ENCODE measurements around the gene PAPOLB. TPM values are rescaled to one million over a fixed set of nuclear protein-coding genes. Genes with fewer than 3 reads are reported as not detected.

The PAPOLB gene
- total RNA-seq, 1 experiment from 2014 or later: 0.31 TPM

DNA sequence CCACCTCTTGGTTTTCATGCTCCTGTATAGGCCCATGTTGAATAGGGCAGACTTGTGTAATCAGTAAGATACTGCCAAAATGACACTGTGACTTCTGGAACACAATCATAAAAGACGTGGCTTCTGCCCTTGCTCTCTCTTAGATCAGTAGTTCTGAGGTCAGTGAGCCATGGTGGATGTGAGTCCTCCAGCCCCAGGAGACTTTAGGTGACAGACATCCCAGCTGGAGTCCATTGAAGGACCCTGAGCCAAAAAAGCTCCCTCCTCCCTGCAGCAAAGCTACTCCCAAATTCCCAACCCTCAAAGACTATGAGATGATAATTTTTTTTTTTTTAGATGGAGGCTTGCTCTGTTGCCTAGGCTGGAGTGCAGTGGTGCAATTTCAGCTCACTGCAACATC lies 24.8 kb upstream of the PAPOLB start:
- Mint-ChIP-seq H3K36me3 (no peaks in the 10 kb centered on the region), H3K4me1 (peaks cover 13% of the 10 kb centered on the region), H3K4me3 (no peak overlapping the region), H3K27ac (no peak overlapping the region), H3K9me3 (no peaks in the 10 kb centered on the region), H3K27me3 (ENCODE audit: low read depth) (peaks cover 14% of the 10 kb centered on the region)
- POLR2A ChIA-PET: no interaction called here
- no peak for ATAC-seq
- TF ChIP-seq, protein P1, sequence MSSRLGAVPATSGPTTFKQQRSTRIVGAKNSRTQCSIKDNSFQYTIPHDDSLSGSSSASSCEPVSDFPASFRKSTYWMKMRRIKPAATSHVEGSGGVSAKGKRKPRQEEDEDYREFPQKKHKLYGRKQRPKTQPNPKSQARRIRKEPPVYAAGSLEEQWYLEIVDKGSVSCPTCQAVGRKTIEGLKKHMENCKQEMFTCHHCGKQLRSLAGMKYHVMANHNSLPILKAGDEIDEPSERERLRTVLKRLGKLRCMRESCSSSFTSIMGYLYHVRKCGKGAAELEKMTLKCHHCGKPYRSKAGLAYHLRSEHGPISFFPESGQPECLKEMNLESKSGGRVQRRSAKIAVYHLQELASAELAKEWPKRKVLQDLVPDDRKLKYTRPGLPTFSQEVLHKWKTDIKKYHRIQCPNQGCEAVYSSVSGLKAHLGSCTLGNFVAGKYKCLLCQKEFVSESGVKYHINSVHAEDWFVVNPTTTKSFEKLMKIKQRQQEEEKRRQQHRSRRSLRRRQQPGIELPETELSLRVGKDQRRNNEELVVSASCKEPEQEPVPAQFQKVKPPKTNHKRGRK (CRISPR knock-in tag; IDR thresholded peaks at IDR 0.05; ENCODE audit: borderline replicate concordance): no peak
- TF ChIP-seq ZNF219 (CRISPR knock-in tag; IDR thresholded peaks at IDR 0.05; ENCODE audit: borderline replicate concordance) (no peak), ZNF416 (CRISPR knock-in tag; IDR thresholded peaks at IDR 0.05) (no peak), CREM (CRISPR knock-in tag; IDR thresholded peaks at IDR 0.05) (no peak)
- CTCF ChIA-PET: interaction anchor here (5.5 kb wide), 1 partner anchor 94 kb away, joined by 72 read pairs; no protein-coding TSS in a partner anchor
- no peak for DNase-seq (ENCODE audit: low spot score)

DNA sequence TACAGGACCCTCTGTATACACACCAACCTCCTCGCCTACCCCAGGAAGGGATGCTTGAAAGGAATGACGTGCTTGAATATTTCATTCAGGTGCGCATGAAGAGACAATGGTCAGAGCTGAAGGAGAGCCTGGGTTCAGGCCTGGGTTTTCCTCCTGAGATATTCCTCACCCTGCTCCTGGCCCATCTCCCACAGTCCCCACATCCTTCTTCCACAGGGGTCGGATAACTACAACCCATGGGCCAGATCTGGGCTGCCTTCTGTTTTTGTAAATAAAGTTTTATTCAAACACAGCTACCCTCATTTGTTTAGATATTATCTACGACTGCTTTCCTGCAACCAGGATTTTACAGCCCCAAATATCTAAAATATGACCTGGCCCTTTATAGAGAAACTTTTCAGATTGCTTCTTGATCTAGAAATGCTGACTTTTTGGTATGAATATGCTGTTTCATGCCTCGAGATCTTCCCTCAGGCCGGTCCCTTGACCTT lies 23.5 kb upstream of the PAPOLB start:
- peaks cover 13% of the 10 kb centered on the region for H3K4me1 Mint-ChIP-seq
- CTCF ChIA-PET: interaction anchor here (3.6 to 5.5 kb wide), 2 partner anchors 40 to 93 kb away, joined by 41 to 72 read pairs; no protein-coding TSS in a partner anchor
- no peak overlapping the region for H3K4me3 Mint-ChIP-seq
- H3K27ac Mint-ChIP-seq: no peak overlapping the region
- no peak for TF ChIP-seq GABPB1 (CRISPR knock-in tag; IDR thresholded peaks at IDR 0.05)
- TF ChIP-seq ZNF121 (CRISPR knock-in tag; IDR thresholded peaks at IDR 0.05): no peak
- TF ChIP-seq FOXJ3 (CRISPR knock-in tag; IDR thresholded peaks at IDR 0.05; ENCODE audit: borderline replicate concordance): no peak
- no peak for TF ChIP-seq ZNF416 (CRISPR knock-in tag; IDR thresholded peaks at IDR 0.05)
- TF ChIP-seq SOX15 (CRISPR knock-in tag; IDR thresholded peaks at IDR 0.05): no peak
- no peak for TF ChIP-seq ZBTB21 (CRISPR knock-in tag; IDR thresholded peaks at IDR 0.05; ENCODE audit: borderline replicate concordance)
- no peak for TF ChIP-seq ESRRA (CRISPR knock-in tag; IDR thresholded peaks at IDR 0.05; ENCODE audit: borderline replicate concordance)
- TF ChIP-seq TCF7 (CRISPR knock-in tag; IDR thresholded peaks at IDR 0.05; ENCODE audit: low read depth): no peak
- no peak for TF ChIP-seq SMAD3 (CRISPR knock-in tag; IDR thresholded peaks at IDR 0.05; ENCODE audit: borderline replicate concordance)
- TF ChIP-seq CREM (CRISPR knock-in tag; IDR thresholded peaks at IDR 0.05): no peak
- TF ChIP-seq CREB1 (CRISPR knock-in tag; IDR thresholded peaks at IDR 0.05): no peak
- TF ChIP-seq, protein P2, sequence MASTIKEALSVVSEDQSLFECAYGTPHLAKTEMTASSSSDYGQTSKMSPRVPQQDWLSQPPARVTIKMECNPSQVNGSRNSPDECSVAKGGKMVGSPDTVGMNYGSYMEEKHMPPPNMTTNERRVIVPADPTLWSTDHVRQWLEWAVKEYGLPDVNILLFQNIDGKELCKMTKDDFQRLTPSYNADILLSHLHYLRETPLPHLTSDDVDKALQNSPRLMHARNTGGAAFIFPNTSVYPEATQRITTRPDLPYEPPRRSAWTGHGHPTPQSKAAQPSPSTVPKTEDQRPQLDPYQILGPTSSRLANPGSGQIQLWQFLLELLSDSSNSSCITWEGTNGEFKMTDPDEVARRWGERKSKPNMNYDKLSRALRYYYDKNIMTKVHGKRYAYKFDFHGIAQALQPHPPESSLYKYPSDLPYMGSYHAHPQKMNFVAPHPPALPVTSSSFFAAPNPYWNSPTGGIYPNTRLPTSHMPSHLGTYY (CRISPR knock-in tag; IDR thresholded peaks at IDR 0.05): no peak
- TF ChIP-seq OVOL2 (CRISPR knock-in tag; IDR thresholded peaks at IDR 0.05; ENCODE audit: borderline replicate concordance): no peak
- TF ChIP-seq ETV6 (CRISPR knock-in tag; IDR thresholded peaks at IDR 0.05): no peak
- no peak for TF ChIP-seq IRF2 (CRISPR knock-in tag; IDR thresholded peaks at IDR 0.05; ENCODE audit: borderline replicate concordance, low read depth)
- TF ChIP-seq NR2C2 (CRISPR knock-in tag; IDR thresholded peaks at IDR 0.05): no peak
- TF ChIP-seq, protein P3, sequence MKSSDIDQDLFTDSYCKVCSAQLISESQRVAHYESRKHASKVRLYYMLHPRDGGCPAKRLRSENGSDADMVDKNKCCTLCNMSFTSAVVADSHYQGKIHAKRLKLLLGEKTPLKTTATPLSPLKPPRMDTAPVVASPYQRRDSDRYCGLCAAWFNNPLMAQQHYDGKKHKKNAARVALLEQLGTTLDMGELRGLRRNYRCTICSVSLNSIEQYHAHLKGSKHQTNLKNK (CRISPR knock-in tag; IDR thresholded peaks at IDR 0.05): no peak
- no peak for TF ChIP-seq MYBL2 (CRISPR knock-in tag; IDR thresholded peaks at IDR 0.05)
- H3K27me3 Mint-ChIP-seq (ENCODE audit: low read depth): peaks cover 12% of the 10 kb centered on the region; the same call in 1 of the 2 replicates
- DNase-seq (ENCODE audit: low spot score): no peak
- POLR2A ChIA-PET: no interaction called here
- H3K36me3 Mint-ChIP-seq: no peaks in the 10 kb centered on the region
- no peaks in the 10 kb centered on the region for H3K9me3 Mint-ChIP-seq
- ATAC-seq: no peak

DNA sequence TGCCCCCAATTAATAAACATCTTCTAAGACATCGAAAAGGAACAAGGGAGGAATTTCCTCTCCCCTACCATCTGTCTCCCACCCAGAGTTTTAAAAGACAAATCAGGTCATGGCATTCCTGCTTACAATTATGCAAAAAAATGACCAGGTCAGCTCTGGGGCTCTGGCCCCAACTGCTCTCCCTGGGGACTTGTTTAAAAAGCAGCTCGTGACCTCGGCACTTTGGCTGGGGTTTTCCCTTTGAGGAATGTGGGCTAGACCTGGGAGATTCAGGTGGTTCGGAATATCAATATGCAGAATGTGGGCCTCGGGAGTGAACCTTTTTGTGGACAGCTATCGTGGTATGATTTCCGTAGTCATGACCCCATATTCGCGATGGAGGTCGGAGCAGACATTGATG lies 22.3 kb upstream of the PAPOLB start:
- ChIA-PET CTCF (interaction anchor here (0.7 to 5.5 kb wide), 47 partner anchors 8 to 593 kb away, joined by 3 to 83 read pairs (median 5); partner anchors contain the start of genes AP5Z1, MMD2, PAPOLB and RBAK), POLR2A (interaction anchor here (1.0 kb wide), 1 partner anchor 177 kb away, joined by 3 read pairs; no protein-coding TSS in a partner anchor)
- Mint-ChIP-seq H3K27me3 (ENCODE audit: low read depth) (peaks cover 12% of the 10 kb centered on the region; the same call in 1 of the 2 replicates), H3K4me1 (peaks cover 13% of the 10 kb centered on the region), H3K27ac (no peak overlapping the region), H3K9me3 (no peaks in the 10 kb centered on the region), H3K36me3 (no peaks in the 10 kb centered on the region), H3K4me3 (no peak overlapping the region)
- ATAC-seq: no peak
- DNase-seq (ENCODE audit: low spot score): no peak
- TF ChIP-seq HMGA2 (CRISPR knock-in tag; IDR thresholded peaks at IDR 0.05): no peak
- no peak for TF ChIP-seq NR1H2 (CRISPR knock-in tag; IDR thresholded peaks at IDR 0.05)
- TF ChIP-seq GRHL2 (CRISPR knock-in tag; IDR thresholded peaks at IDR 0.05; ENCODE audit: insufficient replicate concordance, severe bottlenecking): no peak
- TF ChIP-seq TEAD1 (CRISPR knock-in tag; IDR thresholded peaks at IDR 0.05): no peak
- TF ChIP-seq, protein P4, sequence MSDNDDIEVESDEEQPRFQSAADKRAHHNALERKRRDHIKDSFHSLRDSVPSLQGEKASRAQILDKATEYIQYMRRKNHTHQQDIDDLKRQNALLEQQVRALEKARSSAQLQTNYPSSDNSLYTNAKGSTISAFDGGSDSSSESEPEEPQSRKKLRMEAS (CRISPR knock-in tag; IDR thresholded peaks at IDR 0.05): no peak
- no peak for TF ChIP-seq PRRX2 (CRISPR knock-in tag; IDR thresholded peaks at IDR 0.05)
- no peak for TF ChIP-seq NFE2L1 (CRISPR knock-in tag; IDR thresholded peaks at IDR 0.05)
- TF ChIP-seq, protein P5, sequence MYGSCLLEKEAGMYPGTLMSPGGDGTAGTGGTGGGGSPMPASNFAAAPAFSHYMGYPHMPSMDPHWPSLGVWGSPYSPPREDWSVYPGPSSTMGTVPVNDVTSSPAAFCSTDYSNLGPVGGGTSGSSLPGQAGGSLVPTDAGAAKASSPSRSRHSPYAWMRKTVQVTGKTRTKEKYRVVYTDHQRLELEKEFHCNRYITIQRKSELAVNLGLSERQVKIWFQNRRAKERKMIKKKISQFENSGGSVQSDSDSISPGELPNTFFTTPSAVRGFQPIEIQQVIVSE (CRISPR knock-in tag; IDR thresholded peaks at IDR 0.05; ENCODE audit: borderline replicate concordance): no peak
- TF ChIP-seq NR3C1 (CRISPR knock-in tag; conservative IDR thresholded peaks at IDR 0.05; ENCODE audit: low read depth): no peak
- TF ChIP-seq SOX15 (CRISPR knock-in tag; IDR thresholded peaks at IDR 0.05): no peak
- TF ChIP-seq SP1 (CRISPR knock-in tag; conservative IDR thresholded peaks at IDR 0.05): no peak
- TF ChIP-seq ZNF263 (CRISPR knock-in tag; IDR thresholded peaks at IDR 0.05; ENCODE audit: low read depth): no peak
- TF ChIP-seq MXD4 (CRISPR knock-in tag; IDR thresholded peaks at IDR 0.05; ENCODE audit: borderline replicate concordance): no peak
